HG03342 (cell line): ENCODE data around the gene GID8.
"Not testable (repeated sequence)": the region's sequence is repeated elsewhere in the genome, so short reads cannot be mapped to it uniquely, and the experiment has no call there.

Source experiments
- ATAC-seq: cut with Tn5 transposase; IDR thresholded peaks from one replicate; pipeline ENCODE4 v1.9.1; 2021; ENCODE audit warnings: mild to moderate bottlenecking, moderate library complexity; ENCODE audit not compliant: unreplicated experiment

GID8 gene

DNA sequence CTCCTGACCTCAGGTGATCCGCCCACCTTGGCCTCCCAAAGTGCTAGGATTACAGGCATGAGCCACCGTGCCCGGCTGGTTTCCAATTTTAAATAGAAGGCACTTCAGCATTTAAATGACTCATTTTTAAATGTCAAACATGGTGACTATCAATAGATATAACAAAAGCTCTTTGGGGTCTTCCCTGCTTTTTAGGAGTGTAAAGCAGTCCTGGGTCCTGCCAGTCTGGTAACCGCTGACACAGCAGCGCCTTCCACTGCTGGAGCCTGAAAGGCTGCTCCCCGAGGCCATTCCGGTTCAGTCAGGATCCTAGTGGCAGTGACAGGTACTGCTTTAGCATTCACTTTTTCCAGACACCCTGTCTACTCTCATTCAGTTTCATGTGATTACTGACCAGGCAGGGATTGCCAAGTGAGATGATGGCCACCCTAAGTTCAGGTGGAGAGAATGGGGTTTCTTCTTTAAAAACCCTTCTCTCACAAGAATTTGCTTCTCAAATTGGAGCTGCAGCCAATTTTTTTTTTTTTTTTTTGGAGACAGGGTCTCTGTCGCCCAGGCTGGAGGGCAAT, 16.7 kb upstream of the GID8 start:
- ATAC-seq, result no peak

DNA sequence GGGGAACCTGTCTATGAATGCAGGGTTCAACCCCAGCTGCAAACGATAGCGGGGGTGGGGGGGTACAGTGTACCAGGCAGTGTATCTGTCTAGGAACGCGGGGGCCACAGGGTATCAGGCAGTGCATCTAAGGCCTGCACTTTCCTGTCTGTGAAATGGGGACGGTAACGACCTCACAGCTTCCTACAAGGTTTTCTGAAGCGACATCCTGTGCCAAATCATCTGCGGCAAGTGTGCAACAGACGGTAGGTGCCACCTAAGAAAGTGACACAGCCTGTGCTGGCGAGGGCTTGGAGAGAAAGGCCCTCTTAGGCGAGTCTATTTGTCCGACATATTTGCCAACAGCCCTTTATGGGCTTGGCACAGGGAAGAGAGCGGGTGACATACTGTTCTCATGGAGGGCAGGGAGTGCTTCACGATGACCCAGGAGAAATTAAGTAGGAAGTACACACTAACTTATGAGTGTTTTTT, 15.5 kb upstream of the GID8 start:
- ATAC-seq, result no peak

DNA sequence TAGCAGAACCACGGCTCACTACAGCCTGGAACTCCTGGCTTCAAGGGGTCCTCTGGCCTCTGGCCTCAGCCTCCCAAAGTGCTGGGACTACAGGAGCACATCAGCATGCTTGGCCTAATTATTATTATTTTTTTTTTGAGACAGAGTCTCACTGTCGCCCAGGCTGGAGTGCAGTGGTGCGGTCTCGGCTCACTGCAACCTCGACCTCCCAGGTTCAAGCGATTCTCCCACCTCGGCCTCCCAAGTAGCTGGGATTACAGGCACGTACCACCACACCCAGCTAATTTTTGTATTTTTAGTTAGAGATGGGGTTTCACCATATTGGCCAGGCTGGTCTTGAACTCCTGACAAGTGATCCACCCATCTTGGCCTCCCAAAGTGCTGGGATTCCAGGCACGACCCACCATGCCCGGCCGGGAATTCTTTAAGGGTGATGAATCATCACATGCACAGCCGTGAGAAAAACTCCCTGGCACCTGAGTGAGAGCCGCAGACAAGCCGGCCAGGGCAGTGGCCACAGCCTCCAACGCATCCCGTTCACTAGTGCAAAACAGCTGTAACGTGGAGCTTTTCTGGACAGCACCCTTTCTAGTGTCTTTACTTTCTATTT, 14.8 kb upstream of the GID8 start:
- ATAC-seq, result not testable (repeated sequence)

DNA sequence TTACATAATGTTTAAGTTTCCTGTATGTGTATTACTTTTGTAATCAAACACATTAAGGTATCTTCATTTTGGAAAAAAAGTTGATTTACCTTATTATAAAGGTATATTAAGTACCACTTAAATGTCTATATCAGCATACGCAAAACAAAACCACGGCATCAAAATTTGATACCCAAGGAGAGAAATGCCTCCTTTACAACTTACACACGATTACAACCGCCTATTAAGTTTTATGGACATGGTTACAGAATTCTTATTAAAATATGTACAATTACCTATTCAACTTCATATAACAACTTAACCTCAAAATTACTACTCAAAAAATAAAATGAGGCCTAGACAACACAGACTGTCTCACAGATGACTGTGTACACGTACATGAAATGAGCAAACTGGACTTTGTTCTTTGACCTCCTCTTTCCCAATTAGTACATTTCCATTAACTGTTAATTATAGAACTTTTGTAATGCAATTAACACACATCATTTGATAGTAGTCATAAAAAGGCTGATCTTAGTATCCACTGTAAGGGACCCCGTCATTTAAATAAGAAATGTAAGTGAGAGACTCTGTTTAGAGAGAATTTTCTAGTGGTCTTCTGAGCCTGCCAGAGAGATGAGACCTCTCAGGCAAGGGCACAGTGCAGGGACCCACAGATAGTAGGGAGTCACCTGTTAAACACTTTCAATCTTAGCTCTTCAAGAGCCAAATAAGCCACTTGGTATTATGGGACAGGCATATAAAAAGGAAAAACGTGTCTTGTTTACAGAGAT, 14.1 kb upstream of the GID8 start:
- no peak for ATAC-seq

DNA sequence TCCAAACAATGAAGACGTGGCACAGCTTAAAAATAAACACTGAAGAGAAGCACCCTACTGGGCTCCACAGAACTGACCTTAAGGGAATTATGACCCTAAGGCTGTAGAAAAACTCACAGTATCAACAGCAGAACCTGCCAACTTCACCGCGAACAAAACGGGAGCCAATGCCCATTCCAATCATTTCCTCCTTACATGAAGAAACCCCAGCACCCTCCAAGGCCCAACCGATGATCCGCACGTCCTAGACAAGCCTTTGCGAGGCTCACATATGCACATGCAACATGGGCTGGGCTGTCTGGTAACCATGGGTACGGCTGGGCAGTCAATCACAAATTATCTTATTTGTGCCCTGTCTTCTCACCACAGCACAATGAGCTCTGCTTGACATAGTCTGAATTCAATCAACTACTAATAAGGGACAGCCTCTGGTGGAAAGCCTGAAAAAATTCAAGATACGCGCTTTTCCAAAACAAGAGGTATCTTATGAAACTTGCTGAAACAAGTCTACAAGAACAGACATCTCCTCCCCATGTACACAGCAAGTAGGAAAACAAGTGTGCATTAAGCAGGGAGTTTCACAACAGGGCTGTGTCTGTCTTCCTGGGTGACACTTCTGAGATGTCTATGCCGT, 13.4 kb upstream of the GID8 start:
- ATAC-seq, result no peak

DNA sequence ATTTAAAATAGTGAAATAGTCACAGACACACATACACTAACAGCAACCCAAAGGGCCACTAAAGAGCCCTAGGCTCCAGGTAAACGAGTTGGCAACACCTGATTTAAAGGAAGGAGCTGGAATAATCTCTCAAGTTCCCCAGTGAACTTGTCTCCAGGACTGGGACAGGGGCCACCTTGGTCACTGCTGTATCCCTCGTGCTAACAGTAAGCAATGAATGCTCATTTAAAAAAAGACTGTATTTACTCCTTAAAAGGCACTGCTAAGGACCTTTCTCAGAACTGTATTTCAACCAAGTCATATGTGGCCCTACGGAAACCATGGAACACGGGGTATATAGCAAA, 12.9 kb upstream of the GID8 start:
- ATAC-seq, result no peak

DNA sequence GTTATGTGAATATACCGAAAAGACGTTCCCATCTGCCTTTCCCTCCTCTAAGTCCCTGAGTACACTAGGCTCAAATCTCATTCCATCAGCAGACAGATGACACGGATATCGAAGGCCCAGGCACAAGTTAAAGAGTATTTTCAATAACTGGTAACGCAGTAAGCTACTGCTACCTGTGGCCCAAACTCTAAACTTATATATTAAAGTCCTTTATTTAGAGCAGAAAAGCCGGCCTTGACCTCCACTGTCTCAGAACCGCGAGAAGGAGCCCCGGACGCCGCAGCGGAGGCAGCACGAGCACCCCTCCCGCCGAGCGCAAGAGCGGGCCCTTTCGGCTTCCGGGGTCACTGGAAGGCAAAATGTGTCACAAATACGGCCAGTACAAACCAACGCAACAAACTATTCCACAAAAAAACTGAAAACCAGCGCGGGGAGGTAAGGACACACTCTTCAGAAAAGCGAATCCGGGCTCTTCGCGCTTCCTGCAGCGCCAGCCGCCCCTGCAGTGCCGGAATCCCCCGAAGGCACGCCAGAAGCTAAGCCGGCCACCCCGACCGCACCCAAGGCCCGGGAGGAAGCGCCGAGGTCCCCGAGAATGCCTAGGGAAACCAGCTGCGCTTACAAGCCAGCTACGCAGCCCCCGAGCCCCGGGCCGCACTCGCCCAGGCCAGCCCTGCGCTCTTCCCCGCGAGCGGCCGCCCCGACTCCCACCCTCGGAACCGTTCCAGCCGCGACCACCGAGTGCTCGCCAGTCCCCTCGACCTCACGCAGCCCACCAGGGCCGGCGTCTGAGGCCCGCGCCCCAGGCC, 12.3 kb upstream of the GID8 start:
- ATAC-seq, result peak; percentile 14

DNA sequence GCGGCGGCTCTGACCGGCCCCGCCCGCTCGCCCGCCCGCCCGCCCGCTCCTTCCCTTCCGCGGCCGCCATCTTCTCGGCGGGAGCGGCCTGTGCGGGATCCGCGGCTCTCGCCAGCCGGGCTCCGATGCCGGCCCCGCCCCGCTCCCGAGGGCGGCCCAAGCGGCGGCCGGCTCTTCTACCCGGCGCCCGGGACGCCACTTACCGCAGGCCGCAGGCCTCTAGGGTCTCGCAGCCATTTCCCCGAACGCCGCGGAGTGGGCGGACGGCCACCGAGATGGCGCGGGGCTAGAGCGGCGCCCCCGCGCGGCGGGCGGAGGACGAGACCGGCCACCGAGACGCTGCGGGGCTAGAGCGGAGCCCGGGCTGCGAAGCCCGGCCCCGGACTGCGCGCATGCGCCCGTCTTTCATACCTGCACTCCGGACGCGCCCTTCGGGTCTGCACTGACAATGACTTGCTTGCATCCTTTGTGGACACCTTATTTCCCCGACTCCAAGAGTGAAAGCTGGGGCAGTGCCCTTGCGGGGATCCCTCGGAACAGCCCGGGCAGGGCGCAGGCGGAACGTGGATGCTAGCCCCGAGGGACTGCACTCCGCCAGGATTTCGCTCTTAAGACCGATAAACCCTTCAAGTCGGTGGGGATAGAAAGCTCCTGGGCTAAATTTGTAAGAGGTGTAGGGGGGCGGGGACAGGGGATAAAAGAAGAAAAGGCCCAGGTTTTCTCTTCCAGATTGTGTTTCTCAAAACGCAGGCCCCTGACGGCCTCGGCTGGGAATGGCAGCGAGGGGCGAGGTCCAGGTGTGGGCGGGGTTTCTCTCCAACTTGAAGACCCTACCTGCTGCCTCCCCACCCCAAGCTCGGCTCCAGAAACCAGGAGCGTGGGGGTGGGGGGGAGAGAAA, 11.5 kb upstream of the GID8 start, which contains the start of gene DIDO1:
DIDO1 (minus strand) TSS at position 277 of the 899 bp plus-strand sequence.
- peak; percentile 74 for ATAC-seq

DNA sequence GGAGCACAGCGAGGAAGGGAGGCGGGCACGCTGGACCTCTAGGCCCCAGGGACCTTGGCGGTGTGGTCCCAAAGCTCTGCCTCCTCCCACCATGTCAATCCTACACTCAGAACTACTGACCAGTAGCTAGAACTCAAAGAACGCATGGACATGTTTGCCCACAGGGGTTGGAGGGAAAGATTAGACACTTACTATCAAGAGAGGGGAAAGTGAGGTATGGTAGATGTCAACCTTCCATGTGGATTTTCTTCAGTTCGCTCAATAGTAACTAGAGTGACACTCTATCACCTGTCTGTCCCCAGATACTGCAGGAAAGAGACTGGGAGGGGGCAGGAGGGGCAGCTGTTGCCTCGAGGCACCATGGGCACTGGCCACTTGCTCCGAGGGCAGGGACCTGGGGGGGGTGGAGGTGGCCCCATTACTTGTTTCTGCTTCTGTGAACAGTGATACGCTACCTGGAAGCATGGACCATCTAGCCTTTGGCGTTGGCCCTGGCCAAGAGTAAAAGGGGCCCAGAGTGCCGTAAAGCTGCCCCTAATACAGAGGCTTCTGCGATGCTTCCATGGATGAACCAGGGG, 10.7 kb upstream of the GID8 start:
- ATAC-seq, result no peak

DNA sequence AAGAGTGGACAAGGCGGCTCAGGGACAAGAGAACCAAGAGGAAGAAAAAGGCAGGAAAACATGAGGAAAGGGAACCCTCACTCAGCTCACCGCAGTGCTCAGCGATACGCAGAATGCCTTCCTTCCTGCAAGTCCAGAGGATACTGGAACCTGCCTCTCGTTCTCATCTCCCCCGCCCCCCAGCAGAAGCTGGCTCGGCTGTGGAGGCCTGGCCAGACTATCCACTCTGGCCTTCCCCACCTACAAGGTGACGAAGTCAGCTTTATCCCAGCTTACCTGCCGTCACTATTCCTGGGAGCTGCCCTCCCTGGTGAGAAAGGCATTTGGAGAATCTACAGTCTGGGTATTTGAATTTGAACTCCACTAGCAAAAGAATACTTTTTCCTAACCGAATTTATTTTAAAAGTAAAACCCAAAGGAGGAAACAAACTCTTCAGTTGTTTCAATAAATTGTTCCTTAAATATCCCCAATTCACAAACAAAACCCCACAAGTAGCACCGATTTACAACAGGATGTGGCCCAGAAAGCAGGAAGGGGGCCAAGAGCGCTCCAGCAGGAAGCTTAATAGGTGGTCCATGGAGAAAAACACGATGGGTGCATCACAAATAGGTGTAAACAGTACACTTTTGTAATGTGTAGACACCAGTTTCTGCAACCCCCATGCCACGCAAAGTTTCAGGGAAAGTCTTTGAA, 9.6 kb upstream of the GID8 start:
- no peak for ATAC-seq

DNA sequence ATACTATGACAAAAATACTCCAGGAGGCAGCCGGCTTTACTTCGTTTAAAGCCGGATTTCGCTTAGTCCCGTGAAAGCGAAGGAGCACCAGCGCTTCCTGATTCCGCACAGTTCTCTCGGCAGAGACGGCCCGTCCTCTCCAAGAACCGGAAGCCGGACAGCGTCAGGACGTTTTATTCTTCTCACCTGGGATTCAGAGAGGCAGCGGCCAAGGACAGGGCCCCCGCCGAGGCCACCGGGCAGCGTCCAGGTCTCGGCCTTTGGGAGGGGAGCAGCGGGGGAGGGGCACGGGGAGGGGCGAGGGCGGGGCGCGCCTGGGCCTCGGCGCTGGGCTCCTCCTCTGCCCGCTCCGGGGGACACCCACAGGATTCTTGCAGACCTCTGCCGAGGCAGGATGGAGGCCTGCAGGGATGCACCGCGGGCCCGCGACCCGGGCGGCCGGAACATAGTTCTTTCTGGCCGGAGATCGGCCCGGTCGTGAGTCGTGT, 8.9 kb upstream of the GID8 start:
- ATAC-seq, result no peak

DNA sequence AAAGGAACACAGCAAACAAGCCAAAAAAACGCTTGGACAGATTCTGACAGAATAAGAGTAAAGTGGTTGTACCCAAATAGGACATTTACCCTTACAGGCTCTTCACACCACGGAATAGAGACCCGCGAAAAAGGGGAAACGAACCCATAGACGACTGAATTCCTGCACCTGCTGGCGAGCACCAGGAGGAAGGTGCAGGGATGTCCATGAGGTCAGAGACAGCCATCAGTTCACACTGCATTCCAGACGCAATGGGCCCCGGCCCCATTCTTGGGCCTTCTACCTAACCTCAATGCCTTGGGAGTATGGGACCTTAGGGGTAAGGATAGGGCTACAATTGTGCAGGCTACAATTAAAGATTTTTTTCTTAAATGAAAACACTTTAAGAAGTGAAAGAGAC, 6.5 kb upstream of the GID8 start:
- ATAC-seq, result no peak

DNA sequence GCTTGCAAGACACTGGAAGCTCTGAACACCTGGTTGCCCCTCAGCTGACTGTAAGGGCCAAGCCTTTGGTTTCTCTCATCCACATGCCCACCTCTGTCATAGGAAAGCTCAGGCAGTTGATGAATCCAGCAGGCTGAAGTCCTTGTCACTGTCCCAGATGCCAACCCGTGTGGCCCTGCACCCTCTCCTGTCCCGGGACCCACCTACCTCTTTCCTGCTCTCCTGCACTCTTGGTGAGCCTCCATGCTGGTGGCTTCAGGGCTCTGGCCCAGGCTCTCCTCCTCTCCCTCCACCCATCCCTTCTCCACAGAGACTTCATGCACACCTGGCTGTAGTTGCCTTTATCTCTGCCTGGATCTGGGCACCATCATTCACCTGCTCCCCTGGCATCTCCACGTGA, 4.0 kb upstream of the GID8 start:
- ATAC-seq, result no peak

DNA sequence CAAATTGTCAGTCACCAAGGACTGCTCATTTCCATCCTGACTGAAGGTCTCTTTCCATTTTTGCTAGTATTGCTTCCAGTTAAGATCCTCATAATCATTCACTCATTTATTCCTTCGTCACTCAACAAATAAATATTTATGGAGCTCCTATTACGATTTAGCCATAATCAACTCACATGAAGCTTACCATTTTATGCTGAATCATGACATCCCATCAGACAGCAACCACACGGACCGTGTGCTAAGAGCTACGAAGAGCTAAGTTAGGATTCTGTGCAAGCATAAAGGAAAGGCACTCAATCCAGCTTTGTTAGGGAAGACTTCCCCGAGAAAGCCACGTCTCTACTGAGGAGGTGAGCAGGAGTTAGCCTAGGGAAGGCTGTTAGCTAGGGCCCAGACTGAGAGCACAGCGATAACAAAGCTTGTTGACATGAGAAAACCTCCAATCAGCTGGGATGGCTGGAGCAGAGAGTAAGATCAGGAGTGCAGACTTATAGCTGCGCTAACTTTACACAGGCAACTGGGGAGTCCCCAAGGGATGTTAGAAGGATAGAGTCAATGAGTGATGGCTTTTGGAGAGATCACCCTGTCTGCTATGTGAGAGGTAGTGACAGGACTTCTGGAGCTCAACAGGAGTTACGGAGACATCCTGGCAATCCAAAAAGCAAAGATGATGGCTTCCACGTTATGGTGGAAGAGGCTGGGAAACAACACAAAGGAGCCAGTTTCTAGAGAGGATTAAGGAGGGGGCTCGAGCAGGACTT, 2.6 kb upstream of the GID8 start:
- no peak for ATAC-seq

DNA sequence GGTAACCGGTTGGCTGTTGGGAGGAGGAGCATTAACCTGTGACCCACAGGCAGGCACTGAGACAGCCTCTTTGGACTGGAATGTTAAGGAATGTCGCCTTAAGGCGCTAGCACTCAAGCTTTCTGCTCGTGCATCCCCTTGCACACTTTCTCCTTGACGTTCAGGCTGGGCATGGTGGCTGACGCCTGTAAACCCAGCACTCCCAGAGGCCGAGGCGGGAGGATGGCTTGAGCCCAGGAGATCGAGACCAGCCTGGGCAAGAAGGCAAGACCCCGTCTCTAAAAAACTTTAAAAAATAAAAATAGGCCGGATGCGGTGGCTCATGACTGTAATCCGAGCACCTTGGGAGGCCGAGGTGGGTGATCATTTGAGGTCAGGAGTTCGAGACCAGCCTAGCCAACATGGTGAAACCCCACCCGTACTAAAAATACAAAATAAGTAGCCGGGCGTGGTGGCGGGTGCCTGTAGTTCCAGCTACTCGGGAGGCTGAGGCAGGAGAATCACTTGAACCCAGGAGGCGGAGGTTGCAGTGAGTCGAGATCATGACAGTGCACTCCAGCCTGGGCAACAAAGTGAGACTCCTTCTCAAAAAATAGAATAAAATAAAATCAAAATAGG, 1.9 kb upstream of the GID8 start:
- ATAC-seq, result no peak

DNA sequence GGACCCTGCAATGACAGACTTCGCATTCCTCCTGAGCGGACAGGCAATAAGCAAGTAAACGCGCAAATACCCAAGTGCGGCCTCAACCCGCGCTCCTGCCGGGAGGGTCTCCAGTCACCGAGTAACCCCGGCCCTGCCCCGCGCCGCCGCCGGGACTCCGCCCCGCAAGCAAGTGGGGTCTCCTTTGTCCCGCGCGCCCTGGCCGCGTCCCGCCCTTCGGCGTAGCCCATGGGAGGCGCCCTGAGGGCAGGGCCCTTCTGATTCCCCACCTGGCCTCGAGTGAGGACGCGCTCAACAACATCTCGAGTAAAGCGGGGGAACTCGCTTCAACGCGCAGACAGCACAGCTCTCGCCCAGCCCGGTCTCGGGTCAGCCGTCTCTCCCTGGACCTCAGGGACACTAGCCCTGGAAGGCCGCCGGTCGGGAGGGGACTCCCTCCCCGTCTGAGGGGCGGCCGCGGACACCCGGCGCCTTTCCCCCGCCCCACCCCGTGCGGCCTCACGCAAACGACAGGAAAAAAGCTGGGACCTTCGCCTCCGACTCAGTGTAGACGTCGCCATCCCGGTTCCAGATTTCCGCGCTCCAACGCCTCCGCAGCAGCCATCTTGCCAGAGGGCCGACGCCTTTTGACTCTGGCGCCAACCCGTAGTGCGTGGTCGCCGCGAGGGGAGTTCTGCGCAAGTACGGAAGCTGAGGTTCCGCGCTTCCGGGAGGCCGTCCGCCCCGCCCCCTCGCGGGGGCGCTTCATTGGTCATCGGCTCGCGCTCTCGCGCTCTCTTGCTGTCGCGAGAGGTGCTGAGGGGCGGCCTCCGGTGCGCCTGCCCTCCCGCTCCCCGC, 461 bp upstream of the GID8 start:
- ATAC-seq, result peak; percentile 77

DNA sequence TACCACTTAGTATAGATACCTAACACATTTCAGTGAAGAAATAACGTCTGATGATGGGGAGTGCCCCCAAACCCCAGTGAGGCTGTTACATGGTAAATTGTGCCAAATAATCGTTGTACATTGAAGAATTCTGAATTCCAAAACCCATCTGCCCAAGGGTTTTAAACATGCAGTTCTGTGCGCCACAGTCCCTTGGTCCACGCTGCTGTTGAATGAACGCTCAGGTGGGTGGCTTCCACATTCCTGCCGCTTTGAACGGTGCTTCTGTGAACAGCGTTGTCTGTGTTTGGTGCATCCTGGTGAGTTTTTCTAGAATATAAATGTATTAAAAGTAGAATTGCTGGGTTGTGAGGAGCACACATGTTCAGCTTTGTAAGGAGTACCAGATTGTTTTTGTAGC, 2.9 kb downstream of the GID8 start:
- no peak for ATAC-seq
